HL-60 (cell line): ENCODE measurements around the gene HOXB6.
A peak's percentile ranks its signal among the peaks of the same experiment; 100 is the strongest.

ENCODE experiments used
- DNase-seq, 2 experiments: peaks; one replicate each; pipeline ENCODE4 v3.0.0-alpha.2; 2010 to 2020; ENCODE audit warnings: low read depth in 1 of 2, low spot score in 1 of 2
- H3K27ac ChIP-seq: fragments of 250-450 bp; sonication (Bioruptor Pico); replicated peaks from 2 replicates; pipeline ENCODE4 v1.5.1; 2020; ENCODE audit warnings: mild to moderate bottlenecking, moderate library complexity
- H3K27me3 ChIP-seq: fragments of 250-450 bp; sonication (Bioruptor Pico); 2 replicates; pipeline ENCODE4 v1.5.1; 2021; ENCODE audit warnings: mild to moderate bottlenecking, moderate library complexity; ENCODE audit not compliant: insufficient read depth, poor library complexity, severe bottlenecking
- H3K4me3 ChIP-seq: replicated peaks from 2 replicates; pipeline ENCODE4 v1.5.1; 2011; ENCODE audit warnings: mild to moderate bottlenecking, control low read depth, low read length; ENCODE audit not compliant: insufficient read depth
- GABPA ChIP-seq: IDR thresholded peaks from 2 replicates; pipeline ENCODE4 v1.6.1; 2012; ENCODE audit warnings: low read depth
- POLR2AphosphoS5 ChIP-seq: IDR thresholded peaks from 2 replicates; pipeline ENCODE4 v1.6.1; 2012; ENCODE audit warnings: low read depth
- SPI1 ChIP-seq: IDR thresholded peaks from 2 replicates; pipeline ENCODE4 v1.6.1; 2012; ENCODE audit warnings: low read depth, mild to moderate bottlenecking, borderline replicate concordance
- TF ChIP-seq, protein P1 (sequence below): IDR thresholded peaks from 2 replicates; pipeline ENCODE4 v1.6.1; 2012; ENCODE audit warnings: low read depth; ENCODE audit not compliant: insufficient replicate concordance
- TF ChIP-seq, protein P2 (sequence below): IDR thresholded peaks from one replicate; pipeline ENCODE4 v1.5.1; 2011; ENCODE audit warnings: low read length, control low read depth, inconsistent platforms; ENCODE audit not compliant: insufficient read depth

Gene HOXB6

DNA sequence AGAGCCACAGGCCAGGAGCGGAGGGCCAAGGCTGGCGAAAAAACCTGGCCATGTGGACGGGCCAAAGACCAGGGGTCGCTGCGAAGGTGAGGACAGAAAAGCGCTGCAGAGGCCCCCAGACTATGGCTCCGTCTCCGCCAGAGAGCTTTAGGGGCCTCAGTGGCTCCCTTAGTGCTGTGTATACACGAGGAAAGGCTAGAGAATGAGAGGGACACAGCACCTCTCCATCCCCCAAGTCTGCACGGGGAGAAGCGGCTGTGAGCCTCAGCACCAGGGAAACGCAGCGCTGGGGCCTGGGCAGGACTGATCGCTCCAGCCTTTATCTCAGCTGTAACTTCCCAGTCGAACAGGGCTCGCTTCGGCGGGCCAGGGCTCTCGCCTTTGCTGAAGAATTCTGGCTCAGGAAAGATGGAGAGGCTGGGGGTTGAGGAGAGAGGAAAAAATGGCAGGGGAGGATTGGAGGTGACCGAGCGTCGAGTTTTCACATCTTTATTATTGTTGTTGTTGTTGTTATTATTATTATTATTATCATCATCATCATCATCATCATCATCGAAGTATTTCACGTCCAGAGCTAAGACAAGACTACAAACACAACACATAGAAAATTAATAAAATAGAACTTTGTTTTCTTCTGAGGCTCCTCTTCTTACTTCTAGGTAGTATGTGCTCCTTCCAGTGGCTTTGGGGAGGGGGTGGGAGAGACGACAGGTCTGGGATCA lies 9.3 kb downstream of the HOXB6 start:
- TF ChIP-seq GABPA, result no peak
- TF ChIP-seq, protein P1, sequence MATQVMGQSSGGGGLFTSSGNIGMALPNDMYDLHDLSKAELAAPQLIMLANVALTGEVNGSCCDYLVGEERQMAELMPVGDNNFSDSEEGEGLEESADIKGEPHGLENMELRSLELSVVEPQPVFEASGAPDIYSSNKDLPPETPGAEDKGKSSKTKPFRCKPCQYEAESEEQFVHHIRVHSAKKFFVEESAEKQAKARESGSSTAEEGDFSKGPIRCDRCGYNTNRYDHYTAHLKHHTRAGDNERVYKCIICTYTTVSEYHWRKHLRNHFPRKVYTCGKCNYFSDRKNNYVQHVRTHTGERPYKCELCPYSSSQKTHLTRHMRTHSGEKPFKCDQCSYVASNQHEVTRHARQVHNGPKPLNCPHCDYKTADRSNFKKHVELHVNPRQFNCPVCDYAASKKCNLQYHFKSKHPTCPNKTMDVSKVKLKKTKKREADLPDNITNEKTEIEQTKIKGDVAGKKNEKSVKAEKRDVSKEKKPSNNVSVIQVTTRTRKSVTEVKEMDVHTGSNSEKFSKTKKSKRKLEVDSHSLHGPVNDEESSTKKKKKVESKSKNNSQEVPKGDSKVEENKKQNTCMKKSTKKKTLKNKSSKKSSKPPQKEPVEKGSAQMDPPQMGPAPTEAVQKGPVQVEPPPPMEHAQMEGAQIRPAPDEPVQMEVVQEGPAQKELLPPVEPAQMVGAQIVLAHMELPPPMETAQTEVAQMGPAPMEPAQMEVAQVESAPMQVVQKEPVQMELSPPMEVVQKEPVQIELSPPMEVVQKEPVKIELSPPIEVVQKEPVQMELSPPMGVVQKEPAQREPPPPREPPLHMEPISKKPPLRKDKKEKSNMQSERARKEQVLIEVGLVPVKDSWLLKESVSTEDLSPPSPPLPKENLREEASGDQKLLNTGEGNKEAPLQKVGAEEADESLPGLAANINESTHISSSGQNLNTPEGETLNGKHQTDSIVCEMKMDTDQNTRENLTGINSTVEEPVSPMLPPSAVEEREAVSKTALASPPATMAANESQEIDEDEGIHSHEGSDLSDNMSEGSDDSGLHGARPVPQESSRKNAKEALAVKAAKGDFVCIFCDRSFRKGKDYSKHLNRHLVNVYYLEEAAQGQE, result no peak
- TF ChIP-seq POLR2AphosphoS5, result no peak
- TF ChIP-seq SPI1, result no peak
- TF ChIP-seq, protein P2, sequence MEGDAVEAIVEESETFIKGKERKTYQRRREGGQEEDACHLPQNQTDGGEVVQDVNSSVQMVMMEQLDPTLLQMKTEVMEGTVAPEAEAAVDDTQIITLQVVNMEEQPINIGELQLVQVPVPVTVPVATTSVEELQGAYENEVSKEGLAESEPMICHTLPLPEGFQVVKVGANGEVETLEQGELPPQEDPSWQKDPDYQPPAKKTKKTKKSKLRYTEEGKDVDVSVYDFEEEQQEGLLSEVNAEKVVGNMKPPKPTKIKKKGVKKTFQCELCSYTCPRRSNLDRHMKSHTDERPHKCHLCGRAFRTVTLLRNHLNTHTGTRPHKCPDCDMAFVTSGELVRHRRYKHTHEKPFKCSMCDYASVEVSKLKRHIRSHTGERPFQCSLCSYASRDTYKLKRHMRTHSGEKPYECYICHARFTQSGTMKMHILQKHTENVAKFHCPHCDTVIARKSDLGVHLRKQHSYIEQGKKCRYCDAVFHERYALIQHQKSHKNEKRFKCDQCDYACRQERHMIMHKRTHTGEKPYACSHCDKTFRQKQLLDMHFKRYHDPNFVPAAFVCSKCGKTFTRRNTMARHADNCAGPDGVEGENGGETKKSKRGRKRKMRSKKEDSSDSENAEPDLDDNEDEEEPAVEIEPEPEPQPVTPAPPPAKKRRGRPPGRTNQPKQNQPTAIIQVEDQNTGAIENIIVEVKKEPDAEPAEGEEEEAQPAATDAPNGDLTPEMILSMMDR, result no peak
- DNase-seq, result no peak
- peaks cover 78% of the 10 kb centered on the region for H3K27me3 ChIP-seq
- no peak overlapping the region for H3K27ac ChIP-seq
- H3K4me3 ChIP-seq, result no peak overlapping the region

DNA sequence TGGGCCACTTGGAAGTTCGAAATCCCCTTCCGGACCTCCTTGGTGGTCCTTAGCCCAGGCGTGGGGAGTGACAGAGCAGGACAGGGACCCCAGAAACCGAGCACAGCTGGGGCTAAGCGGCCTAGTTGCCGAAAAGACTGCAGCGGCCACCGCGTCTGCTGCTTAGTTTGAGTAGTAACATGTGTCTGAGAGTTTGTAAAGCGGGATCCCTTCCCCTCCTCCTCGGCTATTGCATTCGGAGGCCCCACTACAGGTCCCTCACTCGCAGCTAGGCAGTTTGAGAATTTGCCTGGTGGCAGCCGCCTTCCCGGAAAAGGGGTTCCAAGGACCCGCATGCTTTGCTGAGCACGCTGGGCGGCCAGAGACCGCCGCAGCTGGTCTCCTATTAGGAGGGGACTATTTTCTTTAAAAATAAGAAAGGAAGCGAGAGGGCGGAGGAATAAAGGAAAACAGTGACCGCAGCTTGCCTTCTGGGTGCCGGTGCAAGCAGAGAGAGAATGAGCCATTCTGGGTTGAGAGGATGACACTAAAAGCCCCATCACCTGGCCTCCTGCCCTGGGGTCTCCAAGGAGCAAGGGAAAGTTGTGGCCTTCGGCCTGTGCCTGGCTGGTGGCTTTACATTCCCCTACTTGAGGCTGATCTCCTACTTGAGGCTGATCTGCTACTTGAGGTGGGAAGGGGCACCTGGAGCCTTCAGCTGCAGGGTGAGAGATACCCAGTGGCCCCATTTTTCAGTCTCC lies 10.1 kb downstream of the HOXB6 start:
- TF ChIP-seq GABPA, result no peak
- TF ChIP-seq POLR2AphosphoS5, result no peak
- TF ChIP-seq, protein P2, result no peak
- H3K27ac ChIP-seq, result no peak overlapping the region
- H3K4me3 ChIP-seq, result no peak overlapping the region
- peaks cover 78% of the 10 kb centered on the region for H3K27me3 ChIP-seq
- DNase-seq, result no peak

DNA sequence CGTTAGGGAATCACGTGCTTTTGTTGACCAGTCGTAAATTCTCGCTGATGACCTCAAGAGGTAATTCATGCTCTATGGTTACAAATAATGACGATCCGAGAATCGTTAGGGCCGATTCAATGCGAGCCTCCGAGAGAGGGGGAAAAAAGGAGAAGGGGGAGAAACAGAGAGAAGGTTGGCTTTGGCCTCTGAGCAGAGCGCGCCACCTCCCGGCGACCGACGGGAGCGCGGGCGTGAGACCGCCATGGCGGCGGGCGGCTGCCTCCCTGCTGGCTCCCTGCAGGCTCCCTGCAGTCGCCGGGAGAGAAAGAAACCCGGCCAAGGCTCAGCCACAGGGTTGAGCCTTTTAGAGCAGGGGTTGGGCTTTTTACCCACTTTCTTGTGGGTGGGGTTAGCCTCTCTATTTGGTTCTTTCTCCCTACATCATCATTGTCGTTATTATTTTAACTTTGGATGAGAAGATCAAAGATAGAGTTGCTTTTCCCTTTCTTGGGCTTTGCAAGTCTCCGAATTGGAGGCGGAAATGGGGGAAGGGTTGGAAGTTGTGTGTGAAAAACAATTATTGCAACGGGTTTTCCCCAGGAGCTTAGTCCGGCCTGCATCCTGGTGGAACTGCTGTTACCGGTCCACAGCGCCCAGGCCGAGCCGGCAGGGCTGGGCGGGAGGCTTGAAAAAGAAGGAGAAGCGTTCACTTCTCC lies 10.8 kb downstream of the HOXB6 start:
- H3K27me3 ChIP-seq, result peaks cover 77% of the 10 kb centered on the region
- TF ChIP-seq SPI1, result peak; percentile 40; the same call in 1 of the 2 replicates
- TF ChIP-seq, protein P2, result peak; percentile 63
- no peak for TF ChIP-seq GABPA
- H3K27ac ChIP-seq, result no peak overlapping the region
- peak; percentile 28 to 58 for DNase-seq
- H3K4me3 ChIP-seq, result no peak overlapping the region

DNA sequence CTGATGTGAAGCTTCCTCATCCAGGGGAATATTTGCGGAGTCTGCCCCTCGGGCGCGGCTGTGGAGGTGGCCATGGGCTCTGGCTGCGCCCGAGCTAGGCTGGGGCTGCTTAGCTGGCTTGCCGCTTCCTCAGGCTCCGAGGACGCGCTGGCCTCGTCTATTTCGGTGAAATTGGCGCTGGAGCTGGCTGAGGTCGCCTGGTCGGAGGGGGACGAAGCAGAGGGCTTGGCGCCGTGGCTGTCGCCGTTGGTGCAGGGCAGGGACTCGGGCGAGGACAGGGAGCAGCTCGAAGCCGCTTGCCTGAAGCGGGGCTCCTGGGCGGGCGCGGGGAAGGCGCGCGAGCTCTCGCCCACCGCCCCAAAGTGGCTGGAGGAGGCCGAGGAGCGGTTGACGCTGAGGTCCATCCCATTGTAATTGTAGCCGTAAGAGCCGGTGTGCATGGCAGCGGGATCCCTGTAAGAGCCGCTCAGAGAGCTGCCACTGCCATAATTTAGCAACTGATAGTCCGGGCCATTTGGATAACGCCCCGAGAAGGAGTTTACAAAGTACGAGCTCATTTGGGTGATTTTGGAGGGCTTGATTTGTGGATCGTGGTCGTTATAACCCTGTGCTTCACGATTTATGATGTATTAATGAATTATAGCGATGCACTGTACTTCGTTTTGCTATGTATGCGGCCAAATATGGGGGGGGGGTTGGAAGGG lies 11.5 kb downstream of the HOXB6 start, which contains the start of gene HOXB5:
TSS of gene HOXB5 (minus strand) at position 654 of the 704 bp plus-strand sequence. CDS start at position 557, 97 bp downstream.
- no peak for DNase-seq
- Histone ChIP-seq H3K27me3 (peaks cover 75% of the 10 kb centered on the region), H3K27ac (no peak within 1 kb of the TSS), H3K4me3 (no peak within 1 kb of the TSS)
- TF ChIP-seq SPI1 (no peak), POLR2AphosphoS5 (no peak), GABPA (no peak)
- TF ChIP-seq, protein P2, result no peak
- TF ChIP-seq, protein P1, result no peak
